Loucy (cell line): ENCODE data around the gene PLEKHA6.

Experiments
- H2AFZ ChIP-seq: fragments of 200-600 bp; sonication (generic); 2 replicates; pipeline ENCODE4 v1.6.0; 2016; ENCODE audit warnings: antibody characterized with exemption, mild to moderate bottlenecking, low read length, moderate library complexity
- H3F3A ChIP-seq: fragments of 200-600 bp; 2 replicates; pipeline ENCODE4 v1.6.0; 2016; ENCODE audit warnings: antibody characterized with exemption, low read depth, mild to moderate bottlenecking
- H3K27me3 ChIP-seq: fragments of 200-600 bp; sonication (generic); 2 replicates; pipeline ENCODE4 v1.6.1; 2014; ENCODE audit warnings: low read length, mild to moderate bottlenecking; ENCODE audit not compliant: insufficient read depth, poor library complexity, severe bottlenecking
- H3K36me3 ChIP-seq: fragments of 200-600 bp; sonication (generic); 2 replicates; pipeline ENCODE4 v1.6.1; 2016; ENCODE audit warnings: low read length; ENCODE audit not compliant: insufficient read depth
- H3K4me1 ChIP-seq: fragments of 200-600 bp; sonication (generic); 2 replicates; pipeline ENCODE4 v1.5.1; 2014; ENCODE audit warnings: low read length, mild to moderate bottlenecking; ENCODE audit not compliant: insufficient read depth, poor library complexity, severe bottlenecking
- H3K4me2 ChIP-seq: fragments of 200-600 bp; sonication (generic); 2 replicates; pipeline ENCODE4 v1.6.0; 2014; ENCODE audit warnings: antibody characterized with exemption, low read length, low read depth, mild to moderate bottlenecking; ENCODE audit not compliant: poor library complexity, severe bottlenecking
- H3K4me3 ChIP-seq: fragments of 200-600 bp; sonication (generic); 2 replicates; pipeline ENCODE4 v1.5.1; 2014; ENCODE audit warnings: low read length, mild to moderate bottlenecking, mixed read lengths; ENCODE audit not compliant: poor library complexity, severe bottlenecking
- H3K79me2 ChIP-seq: fragments of 200-600 bp; sonication (generic); 2 replicates; pipeline ENCODE4 v1.6.1; 2014; ENCODE audit warnings: low read length; ENCODE audit not compliant: insufficient read depth
- H3K9ac ChIP-seq: fragments of 200-600 bp; sonication (generic); 2 replicates; pipeline ENCODE4 v1.6.0; 2014; ENCODE audit warnings: mild to moderate bottlenecking, low read depth, low read length, moderate library complexity; ENCODE audit not compliant: poor library complexity, severe bottlenecking
- H3K9me2 ChIP-seq: fragments of 200-600 bp; sonication (generic); replicated peaks from 2 replicates; pipeline ENCODE4 v1.6.1; 2016; ENCODE audit warnings: low read depth, low read length, mixed read lengths
- H3K9me3 ChIP-seq: fragments of 200-600 bp; sonication (generic); 2 replicates; pipeline ENCODE4 v1.6.1; 2014; ENCODE audit warnings: mild to moderate bottlenecking, antibody characterized with exemption, low read length, low read depth; ENCODE audit not compliant: insufficient read depth
- H4K20me1 ChIP-seq: fragments of 200-600 bp; sonication (generic); 2 replicates; pipeline ENCODE4 v1.6.0; 2014; ENCODE audit warnings: antibody characterized with exemption, low read length, mild to moderate bottlenecking; ENCODE audit not compliant: insufficient read depth, poor library complexity, severe bottlenecking
- CTCF ChIP-seq: fragments of 200-600 bp; sonication (generic); conservative IDR thresholded peaks from 2 replicates; pipeline ENCODE4 v1.5.1; 2014; ENCODE audit warnings: mild to moderate bottlenecking, antibody characterized with exemption, low read length
- EZH2phosphoT487 ChIP-seq: fragments of 200-600 bp; IDR thresholded peaks from 2 replicates; pipeline ENCODE4 v1.6.1; 2018; ENCODE audit warnings: antibody characterized with exemption, mild to moderate bottlenecking, moderate library complexity, borderline replicate concordance

PLEKHA6 gene

GRCh38 chr1:204344665-204345355 lies 14.9 kb downstream of the PLEKHA6 start:
- H3K4me1 ChIP-seq, result peaks cover 13% of the 10 kb centered on the region
- no peak overlapping the region for H3K9ac ChIP-seq
- no peaks in the 10 kb centered on the region for H3K9me3 ChIP-seq
- H2AFZ ChIP-seq, result no peak overlapping the region
- TF ChIP-seq CTCF (no peak), EZH2phosphoT487 (no peak)
- no peaks in the 10 kb centered on the region for H3K27me3 ChIP-seq
- H3K36me3 ChIP-seq, result no peaks in the 10 kb centered on the region
- H3K4me3 ChIP-seq, result no peak overlapping the region
- H3K9me2 ChIP-seq, result no peaks in the 10 kb centered on the region
- no peaks in the 10 kb centered on the region for H4K20me1 ChIP-seq
- H3F3A ChIP-seq, result no peaks in the 10 kb centered on the region
- no peaks in the 10 kb centered on the region for H3K79me2 ChIP-seq
- H3K4me2 ChIP-seq, result no peak overlapping the region

GRCh38 chr1:204343802-204344201 lies 15.9 kb downstream of the PLEKHA6 start:
- no peaks in the 10 kb centered on the region for H3K9me2 ChIP-seq

GRCh38 chr1:204343247-204343646 lies 16.5 kb downstream of the PLEKHA6 start:
- H3K4me2 ChIP-seq, result no peak overlapping the region
- no peaks in the 10 kb centered on the region for H4K20me1 ChIP-seq
- no peaks in the 10 kb centered on the region for H3K36me3 ChIP-seq
- H3K9me2 ChIP-seq, result no peaks in the 10 kb centered on the region
- no peak overlapping the region for H3K9ac ChIP-seq
- H3F3A ChIP-seq, result no peaks in the 10 kb centered on the region
- H3K27me3 ChIP-seq, result no peaks in the 10 kb centered on the region
- H3K79me2 ChIP-seq, result no peaks in the 10 kb centered on the region
- TF ChIP-seq EZH2phosphoT487 (no peak), CTCF (no peak)
- H3K4me1 ChIP-seq, result peaks cover 15% of the 10 kb centered on the region
- H3K4me3 ChIP-seq, result no peak overlapping the region
- no peaks in the 10 kb centered on the region for H3K9me3 ChIP-seq
- no peak overlapping the region for H2AFZ ChIP-seq

More at GRCh38 chr1:204343802-204344201, 15.9 kb downstream of the PLEKHA6 start:
- Histone ChIP-seq H3K4me3 (no peak overlapping the region), H3K4me1 (peaks cover 13% of the 10 kb centered on the region), H3K4me2 (no peak overlapping the region), H3K9me3 (no peaks in the 10 kb centered on the region), H3K9ac (no peak overlapping the region), H3F3A (no peaks in the 10 kb centered on the region), H3K36me3 (no peaks in the 10 kb centered on the region), H3K27me3 (no peaks in the 10 kb centered on the region), H3K79me2 (no peaks in the 10 kb centered on the region), H2AFZ (no peak overlapping the region), H4K20me1 (no peaks in the 10 kb centered on the region)
- no peak for TF ChIP-seq EZH2phosphoT487
- TF ChIP-seq CTCF, result no peak
